Smooth muscle cell (in vitro differentiated cells): ENCODE results near the gene SEMA6A. TPM values are rescaled to one million over a fixed set of nuclear protein-coding genes. Genes with fewer than 3 reads are reported as not detected.
A peak's percentile ranks its signal among the peaks of the same experiment; 100 is the strongest.

Source experiments
- DNase-seq: peaks from one replicate; lab custom pipeline; 2025; ENCODE audit not compliant: unreplicated experiment; lab: John Stamatoyannopoulos, UW
- H2AFZ ChIP-seq: fragments of 200-600 bp; sonication (generic); 2 replicates; pipeline ENCODE4 v1.6.0; 2016; ENCODE audit warnings: antibody characterized with exemption, low read depth, mild to moderate bottlenecking
- H3F3A ChIP-seq: fragments of 200-600 bp; sonication (generic); 2 replicates; pipeline ENCODE4 v1.6.0; 2017; ENCODE audit warnings: antibody characterized with exemption, low read depth
- H3K27ac ChIP-seq: fragments of 200-600 bp; sonication (generic); 2 replicates; pipeline ENCODE4 v1.5.1; 2016; ENCODE audit warnings: low read depth, mild to moderate bottlenecking
- H3K27me3 ChIP-seq: fragments of 200-600 bp; sonication (generic); 2 replicates; pipeline ENCODE4 v1.6.1; 2016; ENCODE audit warnings: low read depth, mild to moderate bottlenecking
- H3K36me3 ChIP-seq: fragments of 200-600 bp; sonication (generic); 2 replicates; pipeline ENCODE4 v1.5.1; 2016; ENCODE audit warnings: low read depth
- H3K4me1 ChIP-seq: fragments of 200-600 bp; sonication (generic); 2 replicates; pipeline ENCODE4 v1.5.1; 2016; ENCODE audit warnings: low read depth
- H3K4me2 ChIP-seq: fragments of 200-600 bp; sonication (generic); 2 replicates; pipeline ENCODE4 v1.6.0; 2016; ENCODE audit warnings: mild to moderate bottlenecking
- H3K4me3 ChIP-seq: fragments of 200-600 bp; sonication (generic); 2 replicates; pipeline ENCODE4 v1.5.1; 2016; ENCODE audit warnings: mild to moderate bottlenecking
- H3K79me2 ChIP-seq: fragments of 200-600 bp; sonication (generic); 2 replicates; pipeline ENCODE4 v1.6.0; 2016; ENCODE audit warnings: low read depth, mild to moderate bottlenecking
- H3K9ac ChIP-seq: fragments of 200-600 bp; sonication (generic); 2 replicates; pipeline ENCODE4 v1.6.0; 2016; ENCODE audit warnings: low read depth
- H3K9me3 ChIP-seq: fragments of 200-600 bp; sonication (generic); replicated peaks from 2 replicates; pipeline ENCODE4 v1.5.1; 2016; ENCODE audit warnings: low read depth
- H4K20me1 ChIP-seq: fragments of 200-600 bp; sonication (generic); 2 replicates; pipeline ENCODE4 v1.6.0; 2016; ENCODE audit warnings: low read depth
- WGBS: methylation state at CpG from one replicate; pipeline ENCODE4 v1.1.7; 2016; ENCODE audit warnings: low lambda C conversion rate; 5-methylcytosine and 5-hydroxymethylcytosine counted together
- polyA plus RNA-seq: library from polyadenylated mRNA; unstranded; fragments of >200 nt; fragmentation: Nextera tagmentation; extraction: Ambion mirVana; gene quantifications from 2 replicates; pipeline ENCODE4 v1.2.1, GENCODE V29; 2016
- total RNA-seq: library from RNA; depleted of rRNA; stranded (reverse); fragments of >200 nt; gene quantifications from 2 replicates; pipeline ENCODE4 v1.2.3, GENCODE V29; 2014
- TF ChIP-seq, protein P1 (sequence below): fragments of 200-600 bp; sonication (generic); IDR thresholded peaks from 2 replicates; pipeline ENCODE4 v1.5.1; 2017; ENCODE audit warnings: borderline replicate concordance, mild to moderate bottlenecking, antibody characterized with exemption; ENCODE audit not compliant: insufficient read depth, poor library complexity, severe bottlenecking

The SEMA6A gene
- total and polyA plus RNA-seq, 2 experiments from 2014 or later = 6.3 to 12.9 TPM

DNA sequence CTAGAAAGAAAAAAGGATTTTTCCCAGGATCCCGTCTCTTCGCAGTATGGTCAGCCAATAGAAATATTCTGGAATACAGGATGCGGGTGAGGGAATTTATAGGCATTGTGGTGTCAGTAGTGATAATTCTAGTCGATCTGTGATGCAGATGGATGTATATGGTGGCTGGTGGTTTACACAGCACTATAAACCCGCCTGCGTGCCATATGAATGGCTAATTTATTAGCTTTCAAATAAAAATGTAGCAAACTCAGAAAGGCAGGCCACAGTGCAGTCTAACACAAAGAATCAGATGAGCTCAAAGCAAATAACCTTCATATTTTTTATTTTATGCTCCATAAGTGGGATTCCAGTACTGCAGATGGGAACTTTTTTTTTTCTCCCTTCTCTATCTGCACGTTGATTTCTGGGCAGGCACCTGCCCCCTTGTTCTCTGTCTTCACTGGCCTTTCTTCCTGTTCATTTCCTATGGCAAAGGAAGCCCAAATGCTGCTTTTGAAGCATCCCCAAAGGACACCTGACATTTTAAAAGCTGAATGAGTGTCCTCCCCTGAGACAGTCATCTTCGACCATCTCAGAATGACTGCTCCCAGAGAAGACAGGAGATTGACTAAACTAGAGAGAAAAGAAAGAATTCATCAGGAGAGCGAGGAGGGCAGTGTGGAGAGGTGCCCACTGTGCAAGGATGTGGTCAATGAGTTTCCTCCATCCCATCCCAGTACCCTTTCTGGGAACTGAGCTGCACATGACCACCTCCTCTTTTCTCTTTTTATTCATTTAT is 52.1 kb downstream of the SEMA6A start:
- Histone ChIP-seq H3K4me1 (peaks cover 38% of the 10 kb centered on the region), H3K4me3 (no peak overlapping the region), H3F3A (no peaks in the 10 kb centered on the region), H3K79me2 (peaks cover 83% of the 10 kb centered on the region), H3K36me3 (no peaks in the 10 kb centered on the region), H3K9me3 (no peaks in the 10 kb centered on the region), H3K27me3 (no peaks in the 10 kb centered on the region), H3K27ac (no peak overlapping the region), H2AFZ (no peak overlapping the region), H4K20me1 (peaks cover 16% of the 10 kb centered on the region), H3K9ac (no peak overlapping the region), H3K4me2 (no peak overlapping the region)
- TF ChIP-seq, protein P1, sequence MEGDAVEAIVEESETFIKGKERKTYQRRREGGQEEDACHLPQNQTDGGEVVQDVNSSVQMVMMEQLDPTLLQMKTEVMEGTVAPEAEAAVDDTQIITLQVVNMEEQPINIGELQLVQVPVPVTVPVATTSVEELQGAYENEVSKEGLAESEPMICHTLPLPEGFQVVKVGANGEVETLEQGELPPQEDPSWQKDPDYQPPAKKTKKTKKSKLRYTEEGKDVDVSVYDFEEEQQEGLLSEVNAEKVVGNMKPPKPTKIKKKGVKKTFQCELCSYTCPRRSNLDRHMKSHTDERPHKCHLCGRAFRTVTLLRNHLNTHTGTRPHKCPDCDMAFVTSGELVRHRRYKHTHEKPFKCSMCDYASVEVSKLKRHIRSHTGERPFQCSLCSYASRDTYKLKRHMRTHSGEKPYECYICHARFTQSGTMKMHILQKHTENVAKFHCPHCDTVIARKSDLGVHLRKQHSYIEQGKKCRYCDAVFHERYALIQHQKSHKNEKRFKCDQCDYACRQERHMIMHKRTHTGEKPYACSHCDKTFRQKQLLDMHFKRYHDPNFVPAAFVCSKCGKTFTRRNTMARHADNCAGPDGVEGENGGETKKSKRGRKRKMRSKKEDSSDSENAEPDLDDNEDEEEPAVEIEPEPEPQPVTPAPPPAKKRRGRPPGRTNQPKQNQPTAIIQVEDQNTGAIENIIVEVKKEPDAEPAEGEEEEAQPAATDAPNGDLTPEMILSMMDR = no peak
- DNase-seq = no peak
- 67% methylated on average over 9 of the region's 9 CpGs for WGBS

DNA sequence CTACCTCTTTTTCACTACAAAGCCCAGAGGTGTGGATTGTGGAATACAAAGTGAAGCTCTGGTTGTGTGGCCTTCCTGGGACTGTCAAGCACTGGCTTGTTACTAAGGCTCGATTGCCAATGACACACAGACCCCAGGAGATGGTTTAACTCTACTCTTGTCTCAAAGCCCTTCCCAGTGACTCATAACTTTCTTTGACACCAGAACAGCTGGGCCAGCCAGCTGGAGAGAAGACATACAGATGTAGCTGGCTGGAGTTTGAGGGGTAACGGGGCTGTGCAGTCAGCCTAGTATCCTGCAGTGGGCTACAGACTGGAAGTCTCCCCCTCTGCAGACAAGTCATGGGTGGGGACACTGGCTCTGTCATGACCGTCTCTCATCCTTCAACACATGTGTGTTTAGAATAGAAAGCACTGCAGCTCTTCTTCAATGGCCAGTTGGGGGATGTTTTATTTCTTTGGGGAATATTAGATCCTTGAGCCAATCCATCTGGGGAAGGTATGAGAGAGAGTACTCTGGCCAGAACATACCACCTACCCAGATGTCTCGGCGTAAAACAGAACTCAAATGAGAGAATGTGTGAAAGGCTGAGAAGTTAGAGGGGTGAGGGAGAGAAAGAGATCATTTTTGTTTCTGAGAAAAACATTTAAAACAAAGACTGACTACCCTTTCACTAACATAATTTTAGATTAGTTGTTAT is 53.3 kb downstream of the SEMA6A start:
- Histone ChIP-seq H3K9ac (no peak overlapping the region), H3K27ac (no peak overlapping the region), H3K4me1 (peaks cover 34% of the 10 kb centered on the region), H4K20me1 (peaks cover 19% of the 10 kb centered on the region), H3K9me3 (no peaks in the 10 kb centered on the region), H3K4me3 (no peak overlapping the region), H3K27me3 (no peaks in the 10 kb centered on the region), H2AFZ (no peak overlapping the region), H3F3A (no peaks in the 10 kb centered on the region), H3K4me2 (peak overlapping the region; percentile 31), H3K36me3 (no peaks in the 10 kb centered on the region), H3K79me2 (peaks cover 76% of the 10 kb centered on the region)
- WGBS = 44% methylated on average over 5 of the region's 5 CpGs
- DNase-seq = no peak
- TF ChIP-seq, protein P1 = no peak

DNA sequence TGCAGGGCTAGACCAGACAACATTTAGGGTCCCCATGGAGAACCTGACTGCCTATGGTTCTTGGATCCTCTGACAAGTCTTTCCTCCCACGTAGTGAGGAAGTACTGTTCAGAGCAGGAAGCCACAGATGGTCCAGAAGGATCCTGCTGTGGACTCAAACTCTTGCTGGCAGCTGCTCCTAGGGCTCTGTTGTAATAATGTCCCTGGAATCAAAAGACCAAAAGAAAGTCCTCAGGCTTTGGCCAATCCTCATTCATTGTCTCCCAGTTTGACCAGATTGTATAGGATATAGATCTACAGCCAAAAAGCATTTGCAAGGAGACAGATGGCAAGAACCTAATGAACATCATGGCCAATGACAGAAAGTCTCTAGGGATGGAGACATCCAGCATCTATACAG is 53.9 kb downstream of the SEMA6A start:
- H3K9me3 ChIP-seq = no peaks in the 10 kb centered on the region
- peaks cover 33% of the 10 kb centered on the region for H3K4me1 ChIP-seq
- H3K4me3 ChIP-seq = no peak overlapping the region
- H3F3A ChIP-seq = no peaks in the 10 kb centered on the region
- no peak overlapping the region for H3K27ac ChIP-seq
- no peak for DNase-seq
- no peak overlapping the region for H3K9ac ChIP-seq
- WGBS = 53% methylated on average over 1 of the region's 1 CpG
- TF ChIP-seq, protein P1 = no peak
- peaks cover 19% of the 10 kb centered on the region for H4K20me1 ChIP-seq
- no peak overlapping the region for H2AFZ ChIP-seq
- H3K79me2 ChIP-seq = peaks cover 74% of the 10 kb centered on the region
- H3K36me3 ChIP-seq = no peaks in the 10 kb centered on the region
- H3K27me3 ChIP-seq = no peaks in the 10 kb centered on the region
- peak overlapping the region; percentile 31 for H3K4me2 ChIP-seq

DNA sequence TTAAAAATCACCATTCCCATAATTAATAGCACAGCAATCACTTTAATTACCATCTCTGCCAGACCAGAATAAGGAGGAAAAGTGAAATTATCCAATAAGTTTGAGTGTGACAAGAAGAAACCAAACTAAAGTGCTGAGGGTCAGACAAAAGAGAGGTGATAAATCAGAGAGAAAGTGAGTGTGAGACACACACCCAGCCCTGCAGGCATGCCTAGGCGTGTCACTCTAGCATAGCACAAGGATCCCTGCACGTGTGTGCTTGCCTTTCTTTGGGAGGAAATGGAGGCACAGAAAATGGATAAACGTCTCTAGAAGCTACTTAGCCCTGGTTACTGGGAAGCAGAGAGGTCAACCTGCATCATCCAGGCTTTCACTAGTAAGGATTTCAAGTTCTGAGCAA is 56.2 kb downstream of the SEMA6A start:
- H3K4me3 ChIP-seq = no peak overlapping the region

More for the DNA sequence above, 56.2 kb downstream of the SEMA6A start:
- no peak overlapping the region for H3K27ac ChIP-seq
- peaks cover 61% of the 10 kb centered on the region for H3K79me2 ChIP-seq
- H3K27me3 ChIP-seq = no peaks in the 10 kb centered on the region
- H3K4me1 ChIP-seq = peaks cover 28% of the 10 kb centered on the region
- H3K9me3 ChIP-seq = no peaks in the 10 kb centered on the region
- no peak overlapping the region for H3K9ac ChIP-seq
- DNase-seq = no peak
- 60% methylated on average over 3 of the region's 3 CpGs for WGBS
- H3F3A ChIP-seq = no peaks in the 10 kb centered on the region
- no peak overlapping the region for H2AFZ ChIP-seq
- H3K36me3 ChIP-seq = no peaks in the 10 kb centered on the region
- no peak overlapping the region for H3K4me2 ChIP-seq
- peaks cover 19% of the 10 kb centered on the region for H4K20me1 ChIP-seq
- TF ChIP-seq, protein P1 = no peak
